SK-N-SH (cell line): ENCODE measurements around the gene FBXO21. TPM values are rescaled to one million over a fixed set of nuclear protein-coding genes. Genes with fewer than 3 reads are reported as not detected.

ENCODE experiments used
- CTCF ChIA-PET: fragments of 300-600, 350-600 bp; formaldehyde crosslinking; extraction: SDS; loops from one replicate; lab custom pipeline; 2021; lab: Yijun Ruan, JAX
- POLR2A ChIA-PET: fragments of 350-600 bp; sonication (Branson Sonifier 250); formaldehyde crosslinking; extraction: SDS; loops from one replicate; lab custom pipeline; 2020; ENCODE audit warnings: antibody characterized with exemption, inconsistent platforms; lab: Yijun Ruan, JAX
- DNase-seq: peaks from one replicate; pipeline ENCODE4 v3.0.0; 2012
- H2AFZ ChIP-seq: fragments of 200-600 bp; sonication (generic); 2 replicates; pipeline ENCODE4 v1.8.1; 2016; ENCODE audit warnings: antibody characterized with exemption, mild to moderate bottlenecking, low read depth
- H3F3A ChIP-seq: fragments of 200-600 bp; sonication (generic); replicated peaks from 2 replicates; pipeline ENCODE3; 2016; ENCODE audit warnings: antibody characterized with exemption, mild to moderate bottlenecking; ENCODE audit not compliant: insufficient read depth
- H3K27ac ChIP-seq, 2 experiments: fragments of 200-500 bp in 1 of 2; fragments of 200-600 bp in 1 of 2; sonication (Bioruptor generic) in 1 of 2; sonication (generic), shearing (Covaris generic) in 1 of 2; 2 replicates each; pipeline versions ENCODE4 v1.5.1 to v1.6.1; 2014 to 2016; ENCODE audit warnings: low read depth in 2 of 2, inconsistent platforms in 1 of 2, low read length in 1 of 2, mild to moderate bottlenecking in 1 of 2, mixed read lengths in 1 of 2
- H3K27me3 ChIP-seq: fragments of 200-600 bp; sonication (generic), shearing (Covaris generic); 2 replicates; pipeline ENCODE4 v1.6.1; 2016; ENCODE audit warnings: mixed run types; ENCODE audit not compliant: insufficient read depth
- H3K36me3 ChIP-seq, 2 experiments: fragments of 200-500 bp in 1 of 2; fragments of 200-600 bp in 1 of 2; sonication (Bioruptor generic) in 1 of 2; sonication (generic) in 1 of 2; replicated peaks in 1 of 2; 2 replicates each; pipeline versions ENCODE3 to v1.5.1; 2014 to 2016; ENCODE audit warnings: low read length in 1 of 2, mild to moderate bottlenecking in 1 of 2; ENCODE audit not compliant: insufficient read depth in 2 of 2, control insufficient read depth in 1 of 2
- H3K4me1 ChIP-seq, 2 experiments: fragments of 200-500 bp in 1 of 2; fragments of 200-600 bp in 1 of 2; sonication (Bioruptor generic) in 1 of 2; sonication (generic), shearing (Covaris generic) in 1 of 2; 2 replicates each; pipeline versions ENCODE4 v1.5.1 to v1.6.1; 2014 to 2016; ENCODE audit warnings: low read depth in 1 of 2, low read length in 1 of 2, mixed run types in 1 of 2; ENCODE audit not compliant: insufficient read depth in 2 of 2, control insufficient read depth in 1 of 2
- H3K4me2 ChIP-seq: fragments of 200-600 bp; sonication (generic), shearing (Covaris generic); 2 replicates; pipeline ENCODE4 v1.6.1; 2017; ENCODE audit warnings: mixed run types
- H3K4me3 ChIP-seq, 2 experiments: fragments of 200-500 bp in 1 of 2; fragments of 200-600 bp in 1 of 2; sonication (Bioruptor generic) in 1 of 2; sonication (generic), shearing (Covaris generic) in 1 of 2; 2 replicates each; pipeline versions ENCODE4 v1.5.1 to v1.8.1; 2014 to 2016; ENCODE audit warnings: low read depth in 2 of 2, inconsistent platforms in 1 of 2, low read length in 1 of 2, mild to moderate bottlenecking in 1 of 2, mixed read lengths in 1 of 2, moderate library complexity in 1 of 2
- H3K79me2 ChIP-seq: fragments of 200-600 bp; sonication (generic); 2 replicates; pipeline ENCODE4 v1.8.1; 2017; ENCODE audit warnings: mild to moderate bottlenecking; ENCODE audit not compliant: insufficient read depth
- H3K9ac ChIP-seq: fragments of 200-600 bp; sonication (generic); 2 replicates; pipeline ENCODE4 v1.6.1; 2017; ENCODE audit warnings: mixed run types
- H3K9me2 ChIP-seq: fragments of 200-600 bp; sonication (generic); 2 replicates; pipeline ENCODE4 v1.6.1; 2017; ENCODE audit warnings: mixed run types
- H3K9me3 ChIP-seq: fragments of 200-600 bp; sonication (generic); 2 replicates; pipeline ENCODE4 v1.6.1; 2017; ENCODE audit warnings: mixed run types, mild to moderate bottlenecking, moderate library complexity
- H4K20me1 ChIP-seq: fragments of 200-600 bp; sonication (generic); 2 replicates; pipeline ENCODE4 v1.6.1; 2017; ENCODE audit warnings: mild to moderate bottlenecking, mixed run types; ENCODE audit not compliant: insufficient read depth
- CTCF ChIP-seq: fragments of 200-600 bp; sonication (generic); IDR thresholded peaks from 2 replicates; pipeline ENCODE4 v1.6.1; 2017; ENCODE audit warnings: antibody characterized with exemption, mild to moderate bottlenecking, moderate library complexity
- ELF1 ChIP-seq: IDR thresholded peaks from 2 replicates; pipeline ENCODE4 v1.4.0; 2012
- EP300 ChIP-seq, 2 experiments: IDR thresholded peaks; 2 replicates each; pipeline versions ENCODE4 v1.4.0 to v1.6.1; 2012; ENCODE audit warnings: borderline replicate concordance in 1 of 2, low read depth in 1 of 2, low read length in 1 of 2
- EZH2phosphoT487 ChIP-seq: fragments of 200-600 bp; sonication (generic); IDR thresholded peaks from 2 replicates; pipeline ENCODE4 v1.6.1; 2017; ENCODE audit warnings: low read depth, mixed run types, mild to moderate bottlenecking, antibody characterized with exemption, moderate library complexity, borderline replicate concordance
- FOSL2 ChIP-seq: IDR thresholded peaks from 2 replicates; pipeline ENCODE4 v1.4.0; 2012; ENCODE audit warnings: low read depth, mild to moderate bottlenecking, moderate library complexity, borderline replicate concordance
- FOXJ3 ChIP-seq: sonication (generic); formaldehyde crosslinking; IDR thresholded peaks from 2 replicates; pipeline ENCODE4 v1.5.1; 2020; ENCODE audit warnings: mild to moderate bottlenecking, missing genetic modification reagents
- GATA2 ChIP-seq: sonication (generic); formaldehyde crosslinking; IDR thresholded peaks from 2 replicates; pipeline ENCODE4 v1.5.0; 2020; ENCODE audit warnings: mild to moderate bottlenecking, missing genetic modification reagents
- IRF3 ChIP-seq: fragments of 150-350 bp; IDR thresholded peaks from 2 replicates; pipeline ENCODE4 v1.6.1; 2016; ENCODE audit warnings: mild to moderate bottlenecking, low read depth, low read length
- MXI1 ChIP-seq: IDR thresholded peaks from 2 replicates; pipeline ENCODE4 v1.6.1; 2012; ENCODE audit warnings: mild to moderate bottlenecking, low read depth, low read length, improper control_type of control experiment
- NRF1 ChIP-seq: IDR thresholded peaks from 2 replicates; pipeline ENCODE4 v1.6.1; 2012; ENCODE audit warnings: low read depth, mild to moderate bottlenecking, low read length
- RAD21 ChIP-seq: IDR thresholded peaks from 2 replicates; pipeline ENCODE4 v1.6.1; 2012; ENCODE audit warnings: mild to moderate bottlenecking, low read length
- REST ChIP-seq: IDR thresholded peaks from 2 replicates; pipeline ENCODE4 v1.6.1; 2012; ENCODE audit warnings: mild to moderate bottlenecking, low read depth, low read length, moderate library complexity
- RXRA ChIP-seq: IDR thresholded peaks from 2 replicates; pipeline ENCODE4 v1.4.0; 2012; ENCODE audit warnings: low read depth, mild to moderate bottlenecking, borderline replicate concordance
- SIN3A ChIP-seq: IDR thresholded peaks from 2 replicates; pipeline ENCODE4 v1.6.1; 2012; ENCODE audit warnings: low read depth, mild to moderate bottlenecking, low read length, moderate library complexity, borderline replicate concordance
- SMC3 ChIP-seq: IDR thresholded peaks from 2 replicates; pipeline ENCODE4 v1.6.1; 2012; ENCODE audit warnings: low read depth, low read length, improper control_type of control experiment
- TAF1 ChIP-seq: IDR thresholded peaks from 2 replicates; pipeline ENCODE4 v1.6.1; 2012; ENCODE audit warnings: low read depth, mild to moderate bottlenecking, low read length, moderate library complexity, borderline replicate concordance
- USF1 ChIP-seq: IDR thresholded peaks from 2 replicates; pipeline ENCODE4 v1.4.0; 2012; ENCODE audit warnings: low read depth, borderline replicate concordance
- ZBTB33 ChIP-seq: IDR thresholded peaks from 2 replicates; pipeline ENCODE4 v1.4.0; 2012; ENCODE audit warnings: low read depth, borderline replicate concordance
- WGBS: methylation state at CpG from one replicate; pipeline ENCODE4 v1.1.6; 2017; ENCODE audit warnings: low lambda C conversion rate; 5-methylcytosine and 5-hydroxymethylcytosine counted together
- polyA plus RNA-seq, 3 experiments: library from polyadenylated mRNA; depleted of rRNA; stranded (reverse); fragments of >200 nt; gene quantifications; 2 replicates each; pipeline ENCODE4 v1.2.3, GENCODE V29; 2012

Gene FBXO21
- polyA plus RNA-seq, 1 of the 3 experiments (the other 2 are of a cell fraction): 44.2 TPM

- peak overlapping the region; percentile 74 for H3K4me2 ChIP-seq
- H3K27ac ChIP-seq: peak overlapping the region in 1 of 2 experiments; percentile 61; a peak in 1 of 4 replicates
- H3K9me3 ChIP-seq: no peaks in the 10 kb centered on the region
- peak overlapping the region; percentile 70 to 78 for H3K4me3 ChIP-seq
- TF ChIP-seq ELF1 (no peak), USF1 (no peak), GATA2 (no peak), EZH2phosphoT487 (no peak), NRF1 (no peak), ZBTB33 (no peak), RAD21 (no peak), CTCF (no peak), SIN3A (no peak), IRF3 (no peak), RXRA (no peak), FOSL2 (no peak), TAF1 (no peak), MXI1 (no peak), SMC3 (no peak), REST (no peak), FOXJ3 (no peak), EP300 (IDR thresholded peaks at IDR 0.05; ENCODE audit: borderline replicate concordance in 1 of 2, low read depth in 1 of 2, low read length in 1 of 2) (no peak)
- H3K27me3 ChIP-seq: no peaks in the 10 kb centered on the region
- peaks cover 4 to 10% of the 10 kb centered on the region in 2 experiments; a peak in 3 of 4 replicates for H3K4me1 ChIP-seq
- H3K36me3 ChIP-seq: peaks cover 13 to 17% of the 10 kb centered on the region in 2 experiments
- DNase-seq: peak; percentile 81
- peak overlapping the region; percentile 69 for H3K9ac ChIP-seq
- under 1% methylated on average over 13 of the region's 52 CpGs for WGBS
- POLR2A ChIA-PET: interaction anchor here (1.1 kb wide), 1 partner anchor 9 kb away, joined by 4 read pairs; no protein-coding TSS in a partner anchor
- CTCF ChIA-PET: no interaction called here
- peaks cover 4% of the 10 kb centered on the region for H3F3A ChIP-seq
- peaks cover 37% of the 10 kb centered on the region for H3K79me2 ChIP-seq
- peak overlapping the region; percentile 72 for H2AFZ ChIP-seq
- no peaks in the 10 kb centered on the region for H3K9me2 ChIP-seq
- H4K20me1 ChIP-seq: no peaks in the 10 kb centered on the region
These were observed 503 bp downstream of the FBXO21 start for GRCh38 chr12:117189725-117190209.
